GM12891 (cell line): Measurements from ENCODE around the gene GFPT2.

Source experiments
- POLR2A ChIP-seq: IDR thresholded peaks from 2 replicates; pipeline ENCODE4 v1.6.1; 2011; ENCODE audit warnings: low read depth, low read length, control low read depth
- POLR2AphosphoS5 ChIP-seq: IDR thresholded peaks from 2 replicates; pipeline ENCODE4 v1.6.1; 2011; ENCODE audit warnings: low read depth, low read length, control low read depth
- SPI1 ChIP-seq: IDR thresholded peaks from 2 replicates; pipeline ENCODE4 v1.6.1; 2011; ENCODE audit warnings: low read depth, low read length, control low read depth

- no peak for TF ChIP-seq POLR2AphosphoS5
- TF ChIP-seq POLR2A = no peak
- no peak for TF ChIP-seq SPI1
These were observed 7.4 kb downstream of the GFPT2 start for GRCh38 chr5:180345781-180346180.
